ENCODE results near the gene ACOD1. TPM values are rescaled to one million over a fixed set of nuclear protein-coding genes. Genes with fewer than 3 reads are reported as not detected.
A peak's percentile ranks its signal among the peaks of the same experiment; 100 is the strongest.

The ACOD1 gene
- total RNA-seq, 1 experiment from 2014 or later: not detected

GRCh38 chr13:76991796-76992547 lies 43.7 kb downstream of the ACOD1 start, which contains the start of gene CLN5:
Gene CLN5 (plus strand): TSS chr13:76992081. CDS start chr13:76992099, 18 bp downstream.
- Histone ChIP-seq H3K4me3 (ENCODE audit: low read depth, low read length) (peak within 1 kb of the TSS; percentile 74), H3K36me3 (ENCODE audit: control insufficient read depth, insufficient read depth, low read length) (no peaks in the 10 kb centered on the region), H3K27me3 (replicated peaks; ENCODE audit: control insufficient read depth, insufficient read depth, low read length) (no peaks in the 10 kb centered on the region), H3K4me1 (peaks cover 10% of the 10 kb centered on the region), H3K9me3 (no peaks in the 10 kb centered on the region)
- no peaks in the 10 kb centered on the region for H3K9me3 Mint-ChIP-seq (ENCODE audit: unreplicated experiment)
- peak; percentile 96 to 97 for DNase-seq
- H3K4me1 Mint-ChIP-seq (ENCODE audit: low read depth, unreplicated experiment): peaks cover 19% of the 10 kb centered on the region
- intact Hi-C loops (cut with micrococcal nuclease; ENCODE audit: unreplicated experiment): loop anchor here (1.0 kb wide), 1 partner anchor 35 kb away; the partner anchor contains the start of gene FBXL3
- CTCF ChIA-PET: interaction anchor here (0.5 to 0.8 kb wide), 2 partner anchors 22 to 358 kb away, joined by 3 to 5 read pairs; no protein-coding TSS in a partner anchor
- H3K4me3 Mint-ChIP-seq (ENCODE audit: unreplicated experiment): peak within 1 kb of the TSS; percentile 77
- no TSS peak for BruUV-seq (replicated peaks)
- peaks cover 10% of the 10 kb centered on the region for H3K36me3 Mint-ChIP-seq (ENCODE audit: insufficient read depth, unreplicated experiment)
- POLR2A ChIA-PET: interaction anchor here (0.5 to 0.9 kb wide), 3 partner anchors 34 to 332 kb away, joined by 5 to 8 read pairs (median 7); partner anchors contain the start of gene FBXL3
- TF ChIP-seq CTCF (IDR thresholded peaks at IDR 0.05; ENCODE audit: insufficient read depth in 1 of 2, low read depth in 1 of 2, low read length in 1 of 2, severe bottlenecking in 1 of 2, unreplicated experiment in 1 of 2): peak in 1 of 2 experiments; percentile 7
- peak within 1 kb of the TSS; percentile 76 for H3K27ac Mint-ChIP-seq (ENCODE audit: unreplicated experiment)
- H3K27me3 Mint-ChIP-seq (ENCODE audit: insufficient read depth, unreplicated experiment): no peaks in the 10 kb centered on the region

GRCh38 chr13:76992548-76993001 lies 44.3 kb downstream of the ACOD1 start:
- Histone ChIP-seq H3K27me3 (replicated peaks; ENCODE audit: control insufficient read depth, insufficient read depth, low read length) (no peaks in the 10 kb centered on the region), H3K4me1 (peaks cover 10% of the 10 kb centered on the region), H3K9me3 (no peaks in the 10 kb centered on the region), H3K4me3 (ENCODE audit: low read depth, low read length) (peak overlapping the region; percentile 74), H3K36me3 (ENCODE audit: control insufficient read depth, insufficient read depth, low read length) (no peaks in the 10 kb centered on the region)
- no peaks in the 10 kb centered on the region for H3K27me3 Mint-ChIP-seq (ENCODE audit: insufficient read depth, unreplicated experiment)
- no peaks in the 10 kb centered on the region for H3K9me3 Mint-ChIP-seq (ENCODE audit: unreplicated experiment)
- H3K36me3 Mint-ChIP-seq (ENCODE audit: insufficient read depth, unreplicated experiment): peaks cover 14% of the 10 kb centered on the region
- peak overlapping the region; percentile 76 for H3K27ac Mint-ChIP-seq (ENCODE audit: unreplicated experiment)
- H3K4me1 Mint-ChIP-seq (ENCODE audit: low read depth, unreplicated experiment): peaks cover 19% of the 10 kb centered on the region
- CTCF ChIA-PET: interaction anchor here (0.5 kb wide), 1 partner anchor 50 kb away, joined by 4 read pairs; no protein-coding TSS in a partner anchor
- BruUV-seq (replicated peaks): TSS peak; percentile 51
- peak in 1 of 2 experiments; percentile 46 for DNase-seq
- POLR2A ChIA-PET: interaction anchor here (0.5 to 0.9 kb wide), 3 partner anchors 11 to 49 kb away, joined by 5 to 8 read pairs (median 7); partner anchors contain the start of gene FBXL3
- H3K4me3 Mint-ChIP-seq (ENCODE audit: unreplicated experiment): peak overlapping the region; percentile 77
- intact Hi-C loops (cut with micrococcal nuclease; ENCODE audit: unreplicated experiment): loop anchor here (1.0 kb wide), 1 partner anchor 35 kb away; the partner anchor contains the start of gene FBXL3
- no peak for TF ChIP-seq CTCF (IDR thresholded peaks at IDR 0.05; ENCODE audit: insufficient read depth in 1 of 2, low read depth in 1 of 2, low read length in 1 of 2, severe bottlenecking in 1 of 2, unreplicated experiment in 1 of 2)

- Histone ChIP-seq H3K36me3 (ENCODE audit: control insufficient read depth, insufficient read depth, low read length) (no peaks in the 10 kb centered on the region), H3K9me3 (no peaks in the 10 kb centered on the region), H3K4me3 (ENCODE audit: low read depth, low read length) (peak overlapping the region; percentile 74), H3K27me3 (replicated peaks; ENCODE audit: control insufficient read depth, insufficient read depth, low read length) (no peaks in the 10 kb centered on the region), H3K4me1 (peaks cover 10% of the 10 kb centered on the region)
- H3K4me3 Mint-ChIP-seq (ENCODE audit: unreplicated experiment): peak overlapping the region; percentile 77
- no peaks in the 10 kb centered on the region for H3K27me3 Mint-ChIP-seq (ENCODE audit: insufficient read depth, unreplicated experiment)
- ChIA-PET POLR2A (interaction anchor here (0.5 to 0.9 kb wide), 2 partner anchors 10 to 33 kb away, joined by 7 to 8 read pairs; partner anchors contain the start of gene FBXL3), CTCF (interaction anchor here (0.5 kb wide), 1 partner anchor 50 kb away, joined by 4 read pairs; no protein-coding TSS in a partner anchor)
- intact Hi-C loops (cut with micrococcal nuclease; ENCODE audit: unreplicated experiment): no loop called here
- DNase-seq: no peak
- H3K27ac Mint-ChIP-seq (ENCODE audit: unreplicated experiment): peak overlapping the region; percentile 76
- BruUV-seq (replicated peaks): no TSS peak
- TF ChIP-seq CTCF (IDR thresholded peaks at IDR 0.05; ENCODE audit: insufficient read depth in 1 of 2, low read depth in 1 of 2, low read length in 1 of 2, severe bottlenecking in 1 of 2, unreplicated experiment in 1 of 2): no peak
- H3K4me1 Mint-ChIP-seq (ENCODE audit: low read depth, unreplicated experiment): peaks cover 19% of the 10 kb centered on the region
- no peaks in the 10 kb centered on the region for H3K9me3 Mint-ChIP-seq (ENCODE audit: unreplicated experiment)
- H3K36me3 Mint-ChIP-seq (ENCODE audit: insufficient read depth, unreplicated experiment): peaks cover 16% of the 10 kb centered on the region
Observed at GRCh38 chr13:76993021-76993420, 44.7 kb downstream of the ACOD1 start.

Measured in Caco-2 (cell line).